OCI-LY1 (cell line): ENCODE results near the gene MC1R.
"Not testable (repeated sequence)": the region's sequence is repeated elsewhere in the genome, so short reads cannot be mapped to it uniquely, and the experiment has no call there.

ENCODE experiments used
- H2AFZ ChIP-seq: fragments of 200-600 bp; sonication (generic), shearing (Covaris generic); 2 replicates; pipeline ENCODE4 v1.6.0; 2014; ENCODE audit warnings: antibody characterized with exemption, mild to moderate bottlenecking, low read length
- H3F3A ChIP-seq: fragments of 200-600 bp; sonication (generic), shearing (Covaris generic); 2 replicates; pipeline ENCODE4 v1.6.0; 2014; ENCODE audit warnings: mild to moderate bottlenecking, antibody characterized with exemption, low read length, moderate library complexity; ENCODE audit not compliant: insufficient read depth
- H3K27ac ChIP-seq: fragments of 200-600 bp; sonication (generic); 2 replicates; pipeline ENCODE4 v1.5.1; 2014; ENCODE audit warnings: low read length, mixed run types, mild to moderate bottlenecking, low read depth; ENCODE audit not compliant: poor library complexity, severe bottlenecking
- H3K27me3 ChIP-seq: fragments of 200-600 bp; sonication (generic); 2 replicates; pipeline ENCODE4 v1.6.0; 2014; ENCODE audit warnings: antibody characterized with exemption, mild to moderate bottlenecking, low read length, moderate library complexity; ENCODE audit not compliant: insufficient read depth
- H3K36me3 ChIP-seq: fragments of 200-600 bp; sonication (generic); 2 replicates; pipeline ENCODE4 v1.6.1; 2014; ENCODE audit warnings: mild to moderate bottlenecking, antibody characterized with exemption, low read length, moderate library complexity, mixed read lengths; ENCODE audit not compliant: insufficient read depth
- H3K4me1 ChIP-seq: fragments of 200-600 bp; sonication (generic); 2 replicates; pipeline ENCODE4 v1.5.1; 2014; ENCODE audit warnings: mild to moderate bottlenecking, low read length, moderate library complexity; ENCODE audit not compliant: insufficient read depth, severe bottlenecking
- H3K4me2 ChIP-seq: fragments of 200-600 bp; sonication (generic), shearing (Covaris generic); 2 replicates; pipeline ENCODE4 v1.6.1; 2014; ENCODE audit warnings: low read length
- H3K4me3 ChIP-seq: fragments of 200-600 bp; sonication (generic); 2 replicates; pipeline ENCODE4 v1.5.1; 2014; ENCODE audit warnings: low read length, low read depth, mild to moderate bottlenecking, mixed read lengths; ENCODE audit not compliant: poor library complexity, severe bottlenecking
- H3K79me2 ChIP-seq: fragments of 200-600 bp; shearing (Covaris generic); 2 replicates; pipeline ENCODE4 v1.6.1; 2016; ENCODE audit warnings: mixed run types, low read length, mixed read lengths; ENCODE audit not compliant: insufficient read depth
- H3K9ac ChIP-seq: fragments of 200-600 bp; sonication (generic), shearing (Covaris generic); 2 replicates; pipeline ENCODE4 v1.6.1; 2014; ENCODE audit warnings: mild to moderate bottlenecking, low read length, mixed read lengths
- H3K9me2 ChIP-seq: fragments of 200-600 bp; sonication (generic), shearing (Covaris generic); 2 replicates; pipeline ENCODE4 v1.6.1; 2014; ENCODE audit warnings: low read depth, mild to moderate bottlenecking, low read length, mixed read lengths
- H3K9me3 ChIP-seq: fragments of 200-600 bp; shearing (Covaris generic); 2 replicates; pipeline ENCODE4 v1.6.1; 2014; ENCODE audit warnings: low read length, mixed read lengths
- H4K20me1 ChIP-seq: fragments of 200-600 bp; sonication (generic), shearing (Covaris generic); 2 replicates; pipeline ENCODE4 v1.6.0; 2016; ENCODE audit warnings: mild to moderate bottlenecking, low read length; ENCODE audit not compliant: insufficient read depth
- EZH2 ChIP-seq: fragments of 200-600 bp; sonication (generic), shearing (Covaris generic); IDR thresholded peaks from 2 replicates; pipeline ENCODE4 v1.8.0; 2017; ENCODE audit warnings: borderline replicate concordance, mixed run types, mild to moderate bottlenecking, antibody characterized with exemption, low read length, moderate library complexity, mixed read lengths
- TF ChIP-seq, protein P1 (sequence below): fragments of 200-600 bp; sonication (generic), shearing (Covaris generic); IDR thresholded peaks from 2 replicates; pipeline ENCODE4 v1.5.1; 2017; ENCODE audit warnings: mild to moderate bottlenecking, antibody characterized with exemption, low read length, moderate library complexity, mixed read lengths

Gene MC1R

DNA sequence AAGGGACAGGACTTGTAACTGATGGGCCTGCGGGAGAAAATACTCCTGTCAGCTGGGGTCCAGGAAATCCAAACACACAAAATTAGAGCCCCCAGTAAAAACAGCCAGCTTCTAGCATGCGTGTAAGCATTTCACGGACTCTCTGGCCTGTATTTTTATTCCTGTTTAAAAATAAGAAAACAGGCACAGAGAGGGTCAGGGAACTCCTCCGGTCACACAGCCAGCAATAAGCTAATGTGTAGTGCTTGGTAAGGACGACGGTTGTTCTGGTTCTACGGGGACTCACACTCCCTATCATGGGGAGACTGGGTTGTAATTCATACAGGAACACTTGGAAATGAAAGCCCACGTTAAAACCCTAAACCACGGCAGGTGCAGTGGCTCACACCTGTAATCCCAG is 46.8 kb upstream of the MC1R start:
- H3K79me2 ChIP-seq = peaks cover 17% of the 10 kb centered on the region
- H3K27me3 ChIP-seq = no peaks in the 10 kb centered on the region
- H3K4me1 ChIP-seq = peaks cover 17% of the 10 kb centered on the region
- H3K36me3 ChIP-seq = peaks cover 25% of the 10 kb centered on the region
- no peaks in the 10 kb centered on the region for H3K9me2 ChIP-seq
- H3K9ac ChIP-seq = no peak overlapping the region
- H3K4me3 ChIP-seq = no peak overlapping the region
- H2AFZ ChIP-seq = no peak overlapping the region
- H3K27ac ChIP-seq = no peak overlapping the region
- no peak for TF ChIP-seq EZH2
- TF ChIP-seq, protein P1, sequence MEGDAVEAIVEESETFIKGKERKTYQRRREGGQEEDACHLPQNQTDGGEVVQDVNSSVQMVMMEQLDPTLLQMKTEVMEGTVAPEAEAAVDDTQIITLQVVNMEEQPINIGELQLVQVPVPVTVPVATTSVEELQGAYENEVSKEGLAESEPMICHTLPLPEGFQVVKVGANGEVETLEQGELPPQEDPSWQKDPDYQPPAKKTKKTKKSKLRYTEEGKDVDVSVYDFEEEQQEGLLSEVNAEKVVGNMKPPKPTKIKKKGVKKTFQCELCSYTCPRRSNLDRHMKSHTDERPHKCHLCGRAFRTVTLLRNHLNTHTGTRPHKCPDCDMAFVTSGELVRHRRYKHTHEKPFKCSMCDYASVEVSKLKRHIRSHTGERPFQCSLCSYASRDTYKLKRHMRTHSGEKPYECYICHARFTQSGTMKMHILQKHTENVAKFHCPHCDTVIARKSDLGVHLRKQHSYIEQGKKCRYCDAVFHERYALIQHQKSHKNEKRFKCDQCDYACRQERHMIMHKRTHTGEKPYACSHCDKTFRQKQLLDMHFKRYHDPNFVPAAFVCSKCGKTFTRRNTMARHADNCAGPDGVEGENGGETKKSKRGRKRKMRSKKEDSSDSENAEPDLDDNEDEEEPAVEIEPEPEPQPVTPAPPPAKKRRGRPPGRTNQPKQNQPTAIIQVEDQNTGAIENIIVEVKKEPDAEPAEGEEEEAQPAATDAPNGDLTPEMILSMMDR = no peak
- no peaks in the 10 kb centered on the region for H4K20me1 ChIP-seq
- peaks cover 16% of the 10 kb centered on the region for H3K9me3 ChIP-seq
- no peak overlapping the region for H3K4me2 ChIP-seq
- H3F3A ChIP-seq = no peaks in the 10 kb centered on the region

GRCh38 chr16:89873109-89873971 is 45.3 kb upstream of the MC1R start, which contains the start of gene TCF25:
Gene TCF25, plus strand, starts transcription at chr16:89873592. Its CDS starts 76 bp downstream, at chr16:89873668.
- Histone ChIP-seq H2AFZ (no peak within 1 kb of the TSS), H3K4me1 (peaks cover 17% of the 10 kb centered on the region), H3K4me3 (peak within 1 kb of the TSS; percentile 76), H4K20me1 (no peaks in the 10 kb centered on the region), H3K79me2 (peaks cover 28% of the 10 kb centered on the region), H3K36me3 (peaks cover 39% of the 10 kb centered on the region), H3K9me2 (no peaks in the 10 kb centered on the region), H3F3A (no peaks in the 10 kb centered on the region), H3K27ac (peak within 1 kb of the TSS; percentile 87), H3K4me2 (peak within 1 kb of the TSS; percentile 66), H3K9ac (peak within 1 kb of the TSS; percentile 82), H3K9me3 (peaks cover 12% of the 10 kb centered on the region), H3K27me3 (no peaks in the 10 kb centered on the region)
- TF ChIP-seq, protein P1 = no peak
- no peak for TF ChIP-seq EZH2

DNA sequence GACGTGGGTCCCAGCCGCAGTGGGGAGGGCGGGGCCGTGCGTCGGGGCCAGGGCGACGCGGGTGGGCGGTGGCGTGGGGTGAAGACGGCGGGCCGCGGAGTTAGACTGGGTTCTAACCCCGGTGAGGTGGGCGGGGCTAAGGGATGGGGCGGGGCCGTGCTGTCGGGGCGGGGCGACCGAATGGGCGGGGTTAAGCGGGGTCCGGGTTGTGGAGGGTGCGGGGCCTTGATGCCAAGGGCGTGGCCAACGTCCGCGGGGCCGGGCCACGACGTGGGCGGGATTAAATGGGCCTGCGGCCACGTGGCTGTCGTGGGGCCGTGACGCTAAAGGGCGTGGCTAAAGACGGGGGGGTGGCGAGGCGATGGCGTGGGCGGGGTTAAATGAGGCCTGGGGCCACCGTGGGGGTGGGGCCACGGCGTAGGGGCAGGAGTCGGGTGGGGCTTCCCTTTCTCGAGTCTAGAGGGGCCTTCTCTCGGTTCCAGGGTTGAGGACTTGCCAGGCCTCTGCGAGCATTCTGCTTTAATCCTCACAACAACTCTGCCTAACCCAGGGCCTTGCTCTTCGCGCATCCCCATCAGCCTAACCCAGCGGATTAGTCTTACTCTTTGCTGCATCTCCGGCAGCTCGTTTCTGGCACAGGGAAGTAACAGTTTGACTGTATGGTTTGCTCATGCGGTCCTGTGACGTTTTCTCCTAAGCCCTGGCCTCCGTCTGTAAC is 44.5 kb upstream of the MC1R start:
- peak overlapping the region; percentile 66 for H3K4me2 ChIP-seq
- H3K9ac ChIP-seq = peak overlapping the region; percentile 82
- TF ChIP-seq EZH2 = no peak
- TF ChIP-seq, protein P1 = no peak
- H3K27ac ChIP-seq = peak overlapping the region; percentile 87
- H3K4me1 ChIP-seq = peaks cover 17% of the 10 kb centered on the region
- peaks cover 29% of the 10 kb centered on the region for H3K79me2 ChIP-seq
- peaks cover 12% of the 10 kb centered on the region for H3K9me3 ChIP-seq
- no peaks in the 10 kb centered on the region for H4K20me1 ChIP-seq
- no peaks in the 10 kb centered on the region for H3F3A ChIP-seq
- H2AFZ ChIP-seq = no peak overlapping the region
- no peaks in the 10 kb centered on the region for H3K27me3 ChIP-seq
- no peaks in the 10 kb centered on the region for H3K9me2 ChIP-seq
- peaks cover 47% of the 10 kb centered on the region for H3K36me3 ChIP-seq
- H3K4me3 ChIP-seq = peak overlapping the region; percentile 76

DNA sequence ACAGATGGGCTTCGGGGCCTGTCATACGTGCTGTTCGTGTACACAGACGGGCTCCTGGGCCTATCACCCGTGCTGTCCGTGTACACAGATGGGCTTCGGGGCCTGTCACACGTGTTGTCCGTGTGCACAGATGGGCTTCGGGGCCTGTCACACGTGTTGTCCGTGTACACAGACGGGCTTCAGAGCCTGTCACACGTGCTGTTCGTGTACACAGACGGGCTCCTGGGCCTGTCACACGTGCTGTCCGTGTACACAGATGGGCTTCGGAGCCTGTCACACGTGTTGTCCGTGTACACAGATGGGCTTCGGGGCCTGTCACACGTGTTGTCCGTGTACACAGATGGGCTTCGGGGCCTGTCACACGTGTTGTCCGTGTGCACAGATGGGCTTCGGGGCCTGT is 39.5 kb upstream of the MC1R start:
- not testable (repeated sequence) for H3K9me2 ChIP-seq, H3K4me3 ChIP-seq, H3K27me3 ChIP-seq, H3K4me2 ChIP-seq, H3K9ac ChIP-seq, H3F3A ChIP-seq, H2AFZ ChIP-seq, H3K4me1 ChIP-seq, H4K20me1 ChIP-seq, H3K27ac ChIP-seq
- peaks cover 35% of the 10 kb centered on the region for H3K79me2 ChIP-seq
- peaks cover 12% of the 10 kb centered on the region for H3K9me3 ChIP-seq
- peaks cover 94% of the 10 kb centered on the region for H3K36me3 ChIP-seq
